NB4 (cell line): ENCODE results near the gene PIP4K2A.
"Not testable (repeated sequence)": the region's sequence is repeated elsewhere in the genome, so short reads cannot be mapped to it uniquely, and the experiment has no call there.

Experiments used
- DNase-seq: peaks from one replicate; pipeline ENCODE4 v3.0.0; 2010; ENCODE audit warnings: low read depth
- H3K4me3 ChIP-seq: one replicate; pipeline ENCODE4 v1.5.1; 2011; ENCODE audit warnings: mild to moderate bottlenecking, low read depth, low read length, moderate library complexity
- CTCF ChIP-seq: IDR thresholded peaks from one replicate; pipeline ENCODE4 v1.5.1; 2012; ENCODE audit warnings: low read depth, low read length
- MAX ChIP-seq: IDR thresholded peaks from 2 replicates; pipeline ENCODE4 v1.6.1; 2011; ENCODE audit warnings: low read depth, low read length
- MYC ChIP-seq: IDR thresholded peaks from 2 replicates; pipeline ENCODE4 v1.6.1; 2011; ENCODE audit warnings: low read depth, low read length
- POLR2A ChIP-seq: IDR thresholded peaks from 2 replicates; pipeline ENCODE4 v1.6.1; 2011; ENCODE audit warnings: mild to moderate bottlenecking; ENCODE audit not compliant: insufficient read length; ENCODE audit errors: extremely low read depth

Gene PIP4K2A

GRCh38 chr10:22697101-22697500 is 17.3 kb downstream of the PIP4K2A start:
- TF ChIP-seq MYC (no peak), CTCF (no peak), POLR2A (no peak), MAX (no peak)
- DNase-seq = no peak
- H3K4me3 ChIP-seq = no peak overlapping the region

- TF ChIP-seq MAX (no peak), CTCF (no peak), MYC (no peak), POLR2A (no peak)
- no peak for DNase-seq
- H3K4me3 ChIP-seq = no peak overlapping the region
Measured at GRCh38 chr10:22693860-22694259, 20.5 kb downstream of the PIP4K2A start.

- DNase-seq = peak; percentile 57
- no peak overlapping the region for H3K4me3 ChIP-seq
- TF ChIP-seq CTCF (no peak), POLR2A (no peak), MYC (no peak), MAX (no peak)
Measured at GRCh38 chr10:22693371-22693784, 21.0 kb downstream of the PIP4K2A start.

GRCh38 chr10:22692119-22692518 is 22.3 kb downstream of the PIP4K2A start:
- H3K4me3 ChIP-seq, DNase-seq: not testable (repeated sequence)

GRCh38 chr10:22690614-22691431 is 23.6 kb downstream of the PIP4K2A start:
- DNase-seq = peak; percentile 64
- TF ChIP-seq MAX (no peak), POLR2A (no peak), CTCF (no peak), MYC (no peak)
- H3K4me3 ChIP-seq = no peak overlapping the region

- no peak for DNase-seq
- H3K4me3 ChIP-seq = no peak overlapping the region
- no peak for TF ChIP-seq CTCF
- TF ChIP-seq POLR2A = no peak
- no peak for TF ChIP-seq MYC
- TF ChIP-seq MAX = no peak
Measured at GRCh38 chr10:22690158-22690557, 24.2 kb downstream of the PIP4K2A start.
